ENCODE measurements around the gene CDH15.
"Not testable (repeated sequence)": the region's sequence is repeated elsewhere in the genome, so short reads cannot be mapped to it uniquely, and the experiment has no call there.

The CDH15 gene

GRCh38 chr16:89172171-89172527 lies 601 bp downstream of the CDH15 start:
- DNase-seq (ENCODE audit: low read depth in 2 of 2, low spot score in 1 of 2), result no peak

GRCh38 chr16:89172528-89173173 lies 1.1 kb downstream of the CDH15 start:
- DNase-seq (ENCODE audit: low read depth in 2 of 2, low spot score in 1 of 2), result no peak

GRCh38 chr16:89173174-89173921 lies 1.8 kb downstream of the CDH15 start:
- no peak for DNase-seq (ENCODE audit: low read depth in 2 of 2, low spot score in 1 of 2)

- no peak for DNase-seq (ENCODE audit: low read depth in 2 of 2, low spot score in 1 of 2)
Observed at GRCh38 chr16:89174055-89174827, 2.7 kb downstream of the CDH15 start.

- DNase-seq (ENCODE audit: low read depth in 2 of 2, low spot score in 1 of 2), result no peak
Observed at GRCh38 chr16:89174877-89175276, 3.3 kb downstream of the CDH15 start.

- no peak for DNase-seq (ENCODE audit: low read depth in 2 of 2, low spot score in 1 of 2)
Observed at GRCh38 chr16:89175280-89176146, 4.0 kb downstream of the CDH15 start.

GRCh38 chr16:89176147-89176690 lies 4.7 kb downstream of the CDH15 start:
- DNase-seq (ENCODE audit: low read depth in 2 of 2, low spot score in 1 of 2), result no peak

- no peak for DNase-seq (ENCODE audit: low read depth in 2 of 2, low spot score in 1 of 2)
Observed at GRCh38 chr16:89176717-89177116, 5.2 kb downstream of the CDH15 start.

GRCh38 chr16:89177501-89177900 lies 6.0 kb downstream of the CDH15 start:
- DNase-seq (ENCODE audit: low read depth in 2 of 2, low spot score in 1 of 2), result no peak

GRCh38 chr16:89178453-89179147 lies 7.1 kb downstream of the CDH15 start:
- no peak for DNase-seq (ENCODE audit: low read depth in 2 of 2, low spot score in 1 of 2)

- DNase-seq (ENCODE audit: low read depth in 2 of 2, low spot score in 1 of 2), result no peak
Observed at GRCh38 chr16:89179148-89179484, 7.6 kb downstream of the CDH15 start.

- no peak for DNase-seq (ENCODE audit: low read depth in 2 of 2, low spot score in 1 of 2)
Observed at GRCh38 chr16:89179656-89180315, 8.2 kb downstream of the CDH15 start.

- no peak for DNase-seq (ENCODE audit: low read depth in 2 of 2, low spot score in 1 of 2)
Observed at GRCh38 chr16:89183463-89183862, 11.9 kb downstream of the CDH15 start.

GRCh38 chr16:89183975-89184676 lies 12.6 kb downstream of the CDH15 start:
- no peak for DNase-seq (ENCODE audit: low read depth in 2 of 2, low spot score in 1 of 2)

GRCh38 chr16:89184677-89184932 lies 13.1 kb downstream of the CDH15 start:
- DNase-seq (ENCODE audit: low read depth in 2 of 2, low spot score in 1 of 2), result no peak

- no peak for DNase-seq (ENCODE audit: low read depth in 2 of 2, low spot score in 1 of 2)
Observed at GRCh38 chr16:89184933-89185794, 13.6 kb downstream of the CDH15 start.

GRCh38 chr16:89185887-89186592 lies 14.5 kb downstream of the CDH15 start:
- not testable (repeated sequence) for DNase-seq (ENCODE audit: low read depth in 2 of 2, low spot score in 1 of 2)

GRCh38 chr16:89186593-89187031 lies 15.1 kb downstream of the CDH15 start:
- not testable (repeated sequence) for DNase-seq (ENCODE audit: low read depth in 2 of 2, low spot score in 1 of 2)

All from stimulated activated CD8-positive, alpha-beta memory T cell treated with anti-CD3 and anti-CD28 coated beads, Interleukin-4, amount 100 ng/mL, for 4 hours (primary cell).